Hepatocyte (in vitro differentiated cells): ENCODE results near the gene SLC20A1. TPM values are rescaled to one million over a fixed set of nuclear protein-coding genes. Genes with fewer than 3 reads are reported as not detected.

Source experiments
- DNase-seq: peaks from one replicate; pipeline ENCODE4 v3.0.0-alpha.2; 2016; ENCODE audit warnings: low spot score
- H2AFZ ChIP-seq: fragments of 200-600 bp; sonication (generic); 2 replicates; pipeline ENCODE4 v1.6.0; 2016; ENCODE audit warnings: antibody characterized with exemption, mild to moderate bottlenecking
- H3K27ac ChIP-seq: fragments of 200-600 bp; sonication (generic); 2 replicates; pipeline ENCODE4 v1.5.1; 2016; ENCODE audit warnings: mild to moderate bottlenecking
- H3K27me3 ChIP-seq: fragments of 200-600 bp; sonication (generic); 2 replicates; pipeline ENCODE4 v1.6.1; 2016
- H3K36me3 ChIP-seq: fragments of 200-600 bp; sonication (generic); replicated peaks from 2 replicates; pipeline ENCODE4 v1.5.1; 2016; ENCODE audit warnings: low read depth; ENCODE audit not compliant: insufficient read depth
- H3K4me1 ChIP-seq: fragments of 200-600 bp; sonication (generic); 2 replicates; pipeline ENCODE4 v1.5.1; 2016; ENCODE audit warnings: mild to moderate bottlenecking, moderate library complexity; ENCODE audit not compliant: insufficient read depth
- H3K4me2 ChIP-seq: fragments of 200-600 bp; sonication (generic); 2 replicates; pipeline ENCODE4 v1.6.0; 2016
- H3K4me3 ChIP-seq: fragments of 200-600 bp; sonication (generic); 2 replicates; pipeline ENCODE4 v1.5.1; 2016; ENCODE audit warnings: mild to moderate bottlenecking
- H3K79me2 ChIP-seq: fragments of 200-600 bp; sonication (generic); 2 replicates; pipeline ENCODE4 v1.6.0; 2017; ENCODE audit warnings: mild to moderate bottlenecking
- H3K9me2 ChIP-seq: fragments of 200-600 bp; sonication (generic); replicated peaks from 2 replicates; pipeline ENCODE4 v1.6.0; 2017; ENCODE audit warnings: mild to moderate bottlenecking; ENCODE audit not compliant: insufficient read depth
- H3K9me3 ChIP-seq: fragments of 200-600 bp; sonication (generic); 2 replicates; pipeline ENCODE4 v1.5.1; 2016; ENCODE audit warnings: low read depth, mild to moderate bottlenecking
- H4K20me1 ChIP-seq: fragments of 200-600 bp; sonication (generic); 2 replicates; pipeline ENCODE4 v1.6.0; 2016; ENCODE audit warnings: mild to moderate bottlenecking; ENCODE audit not compliant: insufficient read depth, poor library complexity, severe bottlenecking
- EZH2 ChIP-seq: fragments of 200-600 bp; sonication (generic); IDR thresholded peaks from 2 replicates; pipeline ENCODE4 v1.6.1; 2016; ENCODE audit warnings: antibody characterized with exemption, mild to moderate bottlenecking, borderline replicate concordance
- EZH2phosphoT487 ChIP-seq: fragments of 200-600 bp; sonication (generic); IDR thresholded peaks from one replicate; pipeline ENCODE4 v1.6.1; 2018; ENCODE audit warnings: antibody characterized with exemption, mild to moderate bottlenecking, low read depth, moderate library complexity; ENCODE audit not compliant: unreplicated experiment, severe bottlenecking
- WGBS: methylation state at CpG from one replicate; pipeline ENCODE4 v1.1.6; 2016; ENCODE audit warnings: low lambda C conversion rate; ENCODE audit errors: missing lambda C conversion rate; 5-methylcytosine and 5-hydroxymethylcytosine counted together
- polyA plus RNA-seq: library from polyadenylated mRNA; unstranded; fragments of >200 nt; fragmentation: Nextera tagmentation; extraction: Ambion mirVana; gene quantifications from 2 replicates; pipeline ENCODE4 v1.2.1, GENCODE V29; 2016
- total RNA-seq: library from RNA; depleted of rRNA; stranded (reverse); fragments of >200 nt; gene quantifications from 2 replicates; pipeline ENCODE4 v1.2.3, GENCODE V29; 2014
- TF ChIP-seq, protein P1 (sequence below): fragments of 200-600 bp; sonication (generic); IDR thresholded peaks from 2 replicates; pipeline ENCODE4 v1.5.1; 2016; ENCODE audit warnings: antibody characterized with exemption, mild to moderate bottlenecking; ENCODE audit not compliant: poor library complexity

SLC20A1 gene
- total and polyA plus RNA-seq, 2 experiments from 2014 or later: 63.6 to 135 TPM

DNA sequence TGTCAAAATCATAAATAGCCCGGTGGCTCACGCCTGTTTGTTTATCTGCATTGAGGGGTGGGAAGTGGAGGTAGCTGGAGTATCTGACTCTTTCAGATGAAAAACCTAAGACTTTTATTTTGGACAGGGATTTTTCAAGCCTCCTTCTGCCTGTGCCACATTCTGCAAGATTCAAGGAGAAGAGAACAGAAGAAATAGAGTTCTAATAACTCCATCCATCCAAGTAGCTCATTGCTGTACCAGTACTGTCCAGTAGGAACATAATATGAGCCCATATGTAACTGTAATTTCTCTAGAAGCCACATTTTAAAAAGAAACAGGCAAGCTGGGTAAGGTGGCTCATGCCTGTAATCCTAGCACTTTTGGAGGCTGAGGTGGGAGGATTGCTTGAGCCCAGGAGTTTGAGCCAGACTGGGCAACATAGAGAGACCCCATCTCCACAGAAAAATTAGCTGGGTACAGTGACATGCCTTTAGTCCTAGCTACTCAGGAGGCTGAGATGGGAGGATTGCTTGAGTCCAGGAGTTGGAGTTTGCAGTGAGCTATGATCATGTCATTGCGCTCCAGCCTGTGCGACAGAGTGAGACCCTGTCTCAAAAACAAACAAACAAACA is 39.6 kb downstream of the SLC20A1 start:
- no peak overlapping the region for H2AFZ ChIP-seq
- 94% methylated on average over 4 of the region's 4 CpGs for WGBS
- no peaks in the 10 kb centered on the region for H3K9me2 ChIP-seq
- TF ChIP-seq EZH2phosphoT487 (no peak), EZH2 (no peak)
- TF ChIP-seq, protein P1, sequence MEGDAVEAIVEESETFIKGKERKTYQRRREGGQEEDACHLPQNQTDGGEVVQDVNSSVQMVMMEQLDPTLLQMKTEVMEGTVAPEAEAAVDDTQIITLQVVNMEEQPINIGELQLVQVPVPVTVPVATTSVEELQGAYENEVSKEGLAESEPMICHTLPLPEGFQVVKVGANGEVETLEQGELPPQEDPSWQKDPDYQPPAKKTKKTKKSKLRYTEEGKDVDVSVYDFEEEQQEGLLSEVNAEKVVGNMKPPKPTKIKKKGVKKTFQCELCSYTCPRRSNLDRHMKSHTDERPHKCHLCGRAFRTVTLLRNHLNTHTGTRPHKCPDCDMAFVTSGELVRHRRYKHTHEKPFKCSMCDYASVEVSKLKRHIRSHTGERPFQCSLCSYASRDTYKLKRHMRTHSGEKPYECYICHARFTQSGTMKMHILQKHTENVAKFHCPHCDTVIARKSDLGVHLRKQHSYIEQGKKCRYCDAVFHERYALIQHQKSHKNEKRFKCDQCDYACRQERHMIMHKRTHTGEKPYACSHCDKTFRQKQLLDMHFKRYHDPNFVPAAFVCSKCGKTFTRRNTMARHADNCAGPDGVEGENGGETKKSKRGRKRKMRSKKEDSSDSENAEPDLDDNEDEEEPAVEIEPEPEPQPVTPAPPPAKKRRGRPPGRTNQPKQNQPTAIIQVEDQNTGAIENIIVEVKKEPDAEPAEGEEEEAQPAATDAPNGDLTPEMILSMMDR: no peak
- H3K79me2 ChIP-seq: no peaks in the 10 kb centered on the region
- H3K27me3 ChIP-seq: no peaks in the 10 kb centered on the region
- H3K36me3 ChIP-seq: no peaks in the 10 kb centered on the region
- H3K27ac ChIP-seq: no peak overlapping the region
- DNase-seq: no peak
- no peaks in the 10 kb centered on the region for H3K9me3 ChIP-seq
- no peaks in the 10 kb centered on the region for H3K4me1 ChIP-seq
- no peak overlapping the region for H3K4me3 ChIP-seq
- no peak overlapping the region for H3K4me2 ChIP-seq
- H4K20me1 ChIP-seq: no peaks in the 10 kb centered on the region

DNA sequence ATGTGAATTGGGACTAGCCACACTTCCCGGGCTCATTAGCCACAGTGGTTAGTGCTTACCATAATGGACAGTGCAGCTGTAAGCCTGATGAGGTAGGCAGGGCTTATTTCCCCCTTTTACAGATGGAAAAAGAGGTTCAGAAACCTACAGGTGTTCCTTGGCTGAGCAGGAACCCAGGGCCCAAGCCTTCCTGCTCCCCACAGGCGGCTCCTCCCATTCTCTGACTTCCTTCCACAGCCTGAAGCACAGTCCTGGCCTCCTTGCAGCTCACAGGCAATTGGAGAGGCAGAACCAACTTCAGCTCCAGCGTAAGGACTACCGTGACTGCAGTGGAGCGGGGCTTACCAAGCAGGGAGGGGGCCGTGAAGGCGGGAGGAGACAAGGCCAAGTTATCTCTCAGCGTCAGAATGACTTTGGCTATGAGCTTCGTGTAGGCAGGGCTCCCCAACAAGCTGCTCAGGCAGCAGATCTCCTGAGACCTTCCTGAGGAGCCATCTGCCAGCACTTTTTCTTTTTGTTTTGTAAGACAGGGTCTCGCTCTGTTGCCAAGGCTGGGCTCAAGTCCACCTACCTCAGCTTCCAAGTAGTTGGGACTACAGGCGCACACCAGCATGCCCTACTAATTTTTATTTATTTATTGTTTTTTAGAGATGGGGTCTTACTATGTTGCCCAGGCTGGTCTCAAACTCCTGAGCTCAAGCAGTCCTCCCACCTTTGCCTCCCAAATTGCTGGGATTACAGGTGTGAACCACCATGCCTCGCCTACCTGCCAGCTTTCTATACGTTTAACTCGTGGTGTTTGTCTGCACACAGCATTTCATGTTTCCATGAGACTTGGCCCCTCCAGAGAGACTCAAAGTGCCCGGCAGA is 40.8 kb downstream of the SLC20A1 start:
- H3K36me3 ChIP-seq: no peaks in the 10 kb centered on the region
- no peaks in the 10 kb centered on the region for H3K9me2 ChIP-seq
- H4K20me1 ChIP-seq: no peaks in the 10 kb centered on the region
- DNase-seq: no peak
- no peak overlapping the region for H3K27ac ChIP-seq
- TF ChIP-seq EZH2phosphoT487 (no peak), EZH2 (no peak)
- TF ChIP-seq, protein P1: no peak
- H3K4me3 ChIP-seq: no peak overlapping the region
- H2AFZ ChIP-seq: no peak overlapping the region
- no peaks in the 10 kb centered on the region for H3K79me2 ChIP-seq
- no peaks in the 10 kb centered on the region for H3K27me3 ChIP-seq
- H3K4me1 ChIP-seq: no peaks in the 10 kb centered on the region
- WGBS: 87% methylated on average over 15 of the region's 15 CpGs
- H3K4me2 ChIP-seq: no peak overlapping the region
- no peaks in the 10 kb centered on the region for H3K9me3 ChIP-seq

DNA sequence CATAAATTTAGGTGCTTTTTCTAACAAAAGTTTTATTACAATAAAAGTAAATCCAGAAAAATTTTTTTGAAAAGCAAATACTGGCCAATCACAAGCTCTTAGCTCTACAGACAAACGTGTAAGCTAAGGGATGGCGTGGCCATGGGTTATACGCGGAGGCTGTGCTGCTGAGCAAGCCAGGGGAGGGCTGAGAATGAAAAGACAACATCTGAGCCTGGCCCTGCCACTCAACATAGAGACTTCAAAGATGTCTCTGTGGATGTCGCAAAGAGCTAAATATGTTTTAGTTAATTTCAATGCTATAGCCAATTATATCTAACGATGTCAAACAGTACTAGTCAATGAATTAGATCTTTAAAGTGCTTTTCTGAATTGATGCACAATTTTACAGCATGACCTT is 41.8 kb downstream of the SLC20A1 start:
- DNase-seq: no peak
- H3K9me2 ChIP-seq: no peaks in the 10 kb centered on the region
- H3K79me2 ChIP-seq: no peaks in the 10 kb centered on the region
- TF ChIP-seq EZH2: no peak
- TF ChIP-seq, protein P1: no peak
- TF ChIP-seq EZH2phosphoT487: no peak
- no peak overlapping the region for H3K4me3 ChIP-seq
- WGBS: 80% methylated on average over 6 of the region's 6 CpGs
- H3K36me3 ChIP-seq: no peaks in the 10 kb centered on the region
- H2AFZ ChIP-seq: no peak overlapping the region
- no peak overlapping the region for H3K4me2 ChIP-seq
- peaks cover 3% of the 10 kb centered on the region for H3K4me1 ChIP-seq
- no peaks in the 10 kb centered on the region for H3K27me3 ChIP-seq
- H4K20me1 ChIP-seq: no peaks in the 10 kb centered on the region
- no peaks in the 10 kb centered on the region for H3K9me3 ChIP-seq
- no peak overlapping the region for H3K27ac ChIP-seq
